Lower leg skin (tissue), 4 donors: Measurements from ENCODE around the gene CBX1. TPM values are rescaled to one million over a fixed set of nuclear protein-coding genes. Genes with fewer than 3 reads are reported as not detected.
"Not testable (repeated sequence)": the region's sequence is repeated elsewhere in the genome, so short reads cannot be mapped to it uniquely, and the experiment has no call there.

Source experiments
- DNase-seq, 2 donors: peaks; one replicate each; pipeline ENCODE4 v3.0.0-alpha.2; 2019; ENCODE audit warnings: low spot score in 2 of 2
- H3K4me3 ChIP-seq: fragments of 200-600 bp; sonication (generic); 2 replicates; pipeline ENCODE4 v1.5.1; 2017; ENCODE audit warnings: mild to moderate bottlenecking, low read depth; ENCODE audit not compliant: poor library complexity, severe bottlenecking
- CTCF ChIP-seq, 3 donors: fragments of 450-650 bp; IDR thresholded peaks; one replicate each; pipeline ENCODE4 v1.5.1; 2016; ENCODE audit warnings: antibody characterized with exemption in 3 of 3, mild to moderate bottlenecking in 3 of 3, moderate library complexity in 2 of 3
- POLR2A ChIP-seq, 2 donors: fragments of 450-650 bp; IDR thresholded peaks; one replicate each; pipeline ENCODE4 v1.6.1; 2016 to 2017; ENCODE audit warnings: antibody characterized with exemption in 2 of 2, mild to moderate bottlenecking in 1 of 2, moderate library complexity in 1 of 2
- WGBS, 2 donors: methylation state at CpG; one replicate each; pipeline ENCODE4 v1.1.5; 2018; 5-methylcytosine and 5-hydroxymethylcytosine counted together
- intact Hi-C: fragments of 100-400 bp; cut with DNase I; formaldehyde crosslinking; loops from one replicate; pipeline ENCODE4 v1.15.0; 2023; ENCODE audit warnings: low total_unique reads
- total RNA-seq, 4 donors: library from RNA; depleted of rRNA; stranded (reverse); fragments of >200 nt; gene quantifications; one replicate each; pipeline ENCODE4 v1.1.0, GENCODE V29; 2016

CBX1 gene
- total RNA-seq, 4 donors from 2014 or later, result 23.2 to 33.5 (median 25.6) TPM

GRCh38 chr17:48037036-48037837, 64.0 kb downstream of the CBX1 start, which contains the start of gene COPZ2:
Gene COPZ2, minus strand, starts transcription at chr17:48037797. Its CDS starts 20 bp downstream, at chr17:48037777.
- 0 to 1% methylated on average over 17 to 29 of the region's 73 CpGs for WGBS, 2 donors
- intact Hi-C loops, result no loop called here
- no peak for TF ChIP-seq CTCF (IDR thresholded peaks at IDR 0.05)
- TF ChIP-seq POLR2A (IDR thresholded peaks at IDR 0.05), result no peak

DNA sequence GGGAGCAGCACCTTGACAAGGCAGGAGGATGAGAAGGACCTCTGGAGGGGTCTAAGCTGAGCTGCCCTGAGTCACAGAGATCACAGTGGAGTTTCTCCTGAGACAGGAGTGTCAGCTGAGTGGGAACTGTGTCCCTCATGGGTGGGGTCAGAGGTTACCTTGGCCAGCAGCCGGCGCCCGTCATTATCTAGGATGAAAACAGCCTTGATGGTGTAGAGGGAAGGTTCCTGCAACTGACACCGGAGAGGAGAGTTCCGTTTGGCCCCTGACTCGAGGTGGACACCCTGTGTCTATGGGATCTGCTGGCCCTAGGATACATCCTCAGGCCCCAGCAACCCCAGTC, 64.6 kb downstream of the CBX1 start:
- no peak overlapping the region for H3K4me3 ChIP-seq
- no peak for TF ChIP-seq POLR2A (IDR thresholded peaks at IDR 0.05)
- TF ChIP-seq CTCF (IDR thresholded peaks at IDR 0.05), result no peak
- no peak for DNase-seq
- intact Hi-C loops, result no loop called here
- 20 to 26% methylated on average over 5 to 6 of the region's 6 CpGs for WGBS, 2 donors

More at GRCh38 chr17:48037036-48037837, 64.0 kb downstream of the CBX1 start, which contains the start of gene COPZ2:
- peak in 1 of 2 donors; percentile 92 for DNase-seq
- peak within 1 kb of the TSS; percentile 44 for H3K4me3 ChIP-seq

DNA sequence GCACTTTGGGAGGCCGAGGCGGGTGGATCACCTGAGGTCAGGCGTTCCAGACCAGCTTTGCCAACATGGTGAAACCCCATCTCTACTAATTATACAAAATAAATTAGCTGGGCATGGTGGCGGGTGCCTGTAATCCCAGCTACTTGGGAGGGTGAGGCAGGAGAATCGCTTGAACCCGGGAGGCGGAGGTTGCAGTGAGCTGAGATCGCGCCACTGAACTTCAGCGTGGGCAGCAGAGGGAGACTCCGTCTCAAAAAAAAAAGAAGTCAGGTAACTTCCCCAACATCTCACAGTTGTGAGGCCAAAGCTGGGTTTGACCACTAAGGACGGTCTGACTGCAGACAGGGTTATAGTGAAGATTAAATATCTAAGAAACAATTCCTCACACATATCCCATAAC, 66.5 kb downstream of the CBX1 start:
- H3K4me3 ChIP-seq, intact Hi-C loops, DNase-seq: not testable (repeated sequence)
- WGBS, 2 donors, result 92 to 94% methylated on average over 12 of the region's 12 CpGs

DNA sequence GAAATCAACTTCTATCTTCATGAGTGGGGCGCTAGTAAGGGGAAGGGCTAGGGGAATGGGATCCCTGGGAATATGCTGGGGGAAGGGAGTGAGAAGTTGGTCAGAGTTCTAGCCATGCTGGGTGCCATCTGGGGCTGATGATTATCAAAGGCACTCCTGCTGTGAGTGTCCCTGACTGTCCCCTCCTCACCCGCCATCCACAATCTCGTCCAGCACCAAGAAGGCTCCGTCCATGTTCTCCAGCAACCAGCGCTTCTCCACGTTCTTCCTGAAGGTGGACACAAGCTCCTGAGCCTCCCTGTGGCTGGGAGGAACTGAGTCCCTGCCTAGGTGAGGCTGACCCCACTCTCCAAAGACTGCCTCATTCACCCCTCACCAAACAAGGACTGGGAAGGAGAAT, 69.3 kb downstream of the CBX1 start:
- no peak for DNase-seq
- TF ChIP-seq POLR2A (IDR thresholded peaks at IDR 0.05), result no peak
- intact Hi-C loops, result no loop called here
- no peak overlapping the region for H3K4me3 ChIP-seq
- 85 to 94% methylated on average over 6 of the region's 6 CpGs for WGBS, 2 donors

GRCh38 chr17:48030531-48030930, 70.7 kb downstream of the CBX1 start:
- 16 to 22% methylated on average over 5 of the region's 5 CpGs for WGBS, 2 donors
- DNase-seq, result no peak
- intact Hi-C loops, result no loop called here
- TF ChIP-seq POLR2A (IDR thresholded peaks at IDR 0.05), result no peak
- no peak for TF ChIP-seq CTCF (IDR thresholded peaks at IDR 0.05)
- H3K4me3 ChIP-seq, result no peak overlapping the region

- no peak overlapping the region for H3K4me3 ChIP-seq
- no peak for TF ChIP-seq POLR2A (IDR thresholded peaks at IDR 0.05)
- TF ChIP-seq CTCF (IDR thresholded peaks at IDR 0.05), result no peak
- no peak for DNase-seq
- intact Hi-C loops, result loop anchor here (10.0 kb wide), 1 partner anchor 96 kb away; no protein-coding TSS in a partner anchor
- WGBS, 2 donors, result 85 to 87% methylated on average over 1 of the region's 1 CpG
Observed at GRCh38 chr17:48028736-48029135, 72.5 kb downstream of the CBX1 start.
